GM21423 (cell line): ENCODE data around the gene PRRT1B.

Source experiments
- ATAC-seq: cut with Tn5 transposase; IDR thresholded peaks from one replicate; pipeline ENCODE4 v1.9.1; 2021; ENCODE audit warnings: mild to moderate bottlenecking, moderate library complexity; ENCODE audit not compliant: unreplicated experiment

The PRRT1B gene

DNA sequence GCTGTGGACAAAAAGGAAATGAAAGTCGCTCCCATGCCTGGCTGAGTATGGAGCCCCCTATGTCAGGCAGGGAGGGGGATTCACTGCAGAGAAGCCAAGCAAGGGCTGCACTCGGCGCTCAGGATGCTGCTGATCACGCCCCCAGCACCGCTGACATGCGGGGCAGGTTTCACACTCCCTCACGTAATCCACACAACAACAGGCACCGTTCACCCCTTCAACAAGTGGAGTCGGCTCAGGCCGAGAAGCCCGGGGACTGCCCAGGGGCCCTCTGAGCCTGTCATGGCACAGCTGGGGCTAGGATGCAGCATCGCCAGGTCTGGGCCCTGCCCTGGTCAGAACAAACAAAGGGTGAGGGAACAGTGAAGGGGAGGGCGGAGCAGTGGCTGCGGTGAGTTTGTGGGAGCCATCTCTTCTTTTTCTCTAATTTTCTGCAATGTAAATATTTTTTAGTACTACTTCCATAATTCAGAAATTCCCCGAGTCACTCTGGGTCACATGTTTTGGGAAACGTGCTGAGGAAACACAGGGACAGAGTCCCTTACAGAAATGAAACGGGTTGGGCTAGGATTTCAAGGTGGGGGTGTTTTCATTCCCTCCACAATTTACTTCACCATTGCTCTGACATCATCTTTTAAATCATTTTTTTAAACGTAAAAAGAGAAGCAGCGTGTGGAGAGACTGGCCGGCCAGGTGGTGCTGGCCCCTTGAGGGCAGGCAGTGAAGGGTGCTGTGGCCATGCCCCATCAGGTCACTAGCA, 49.8 kb downstream of the PRRT1B start:
- ATAC-seq, result no peak

DNA sequence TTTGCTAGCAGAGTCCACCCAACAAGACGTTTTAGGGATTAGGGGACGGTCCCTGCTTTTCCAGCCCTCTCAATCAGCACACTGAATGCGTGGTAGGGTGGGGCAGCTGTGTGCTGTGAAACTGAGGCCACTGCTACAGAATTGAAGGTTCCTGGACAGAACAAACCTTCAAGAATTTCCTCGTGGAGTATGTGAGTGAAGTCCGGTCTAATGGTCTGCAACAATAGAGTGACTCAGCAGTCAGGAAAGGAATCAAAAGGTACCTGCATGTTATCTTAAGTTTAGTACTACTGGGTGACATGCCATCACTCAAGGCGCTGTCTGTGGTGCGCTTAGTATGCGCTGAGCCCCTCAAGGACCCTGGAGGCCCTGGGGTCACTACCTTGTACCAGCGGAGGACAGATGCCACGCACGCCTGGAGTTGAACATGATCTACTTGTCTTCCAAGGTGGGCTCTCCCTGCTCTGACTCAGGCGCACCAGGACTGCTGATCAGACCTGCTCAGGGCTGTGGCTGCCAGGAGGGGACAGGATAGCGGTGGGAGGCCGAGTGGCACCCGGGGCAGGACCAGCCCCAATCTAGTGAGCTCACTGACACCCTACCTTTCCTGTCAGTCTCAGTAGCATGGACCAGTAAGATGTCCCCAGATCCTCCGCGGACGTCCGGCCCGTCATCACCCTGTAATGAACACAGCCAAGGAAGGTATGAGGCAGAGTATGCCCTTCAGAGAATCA, 50.5 kb downstream of the PRRT1B start:
- ATAC-seq, result no peak

DNA sequence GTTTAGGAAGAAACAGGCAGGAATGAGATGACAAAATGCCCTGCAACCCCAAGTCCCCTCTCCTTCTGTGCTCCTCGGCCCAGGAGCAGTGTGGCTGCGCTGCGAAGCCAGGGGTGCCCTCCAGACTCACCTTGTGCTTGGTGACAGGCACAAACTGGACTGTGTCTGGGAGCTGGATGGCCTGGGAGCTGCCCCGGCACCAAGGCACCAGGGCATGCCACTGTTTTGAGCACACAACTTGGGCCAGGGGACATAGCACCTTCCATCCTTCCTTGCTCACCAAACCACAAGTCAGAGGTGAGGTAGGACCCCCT, 51.1 kb downstream of the PRRT1B start:
- ATAC-seq, result no peak

DNA sequence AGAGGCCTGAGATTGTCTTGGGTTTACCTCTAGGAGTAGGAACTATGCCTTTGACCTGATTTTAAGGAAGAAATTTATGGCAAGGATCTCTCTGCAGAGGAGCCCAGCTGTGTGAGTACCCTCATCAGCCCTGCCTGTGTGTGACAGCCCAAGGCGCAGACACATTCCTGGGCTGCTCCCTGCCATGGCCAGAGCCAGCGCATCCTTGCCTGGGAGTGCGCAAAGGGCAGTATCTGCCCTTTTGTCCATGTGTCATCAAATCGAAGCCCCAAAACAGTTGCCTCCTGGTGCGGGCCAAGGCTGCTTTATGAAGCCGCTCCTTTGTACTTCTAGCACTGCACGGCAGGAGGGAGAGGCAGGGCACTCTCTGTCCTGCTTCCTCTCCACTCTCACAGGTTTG, 51.9 kb downstream of the PRRT1B start:
- ATAC-seq, result no peak

GRCh38 chr9:131598121-131598520, 52.8 kb downstream of the PRRT1B start:
- ATAC-seq, result no peak

DNA sequence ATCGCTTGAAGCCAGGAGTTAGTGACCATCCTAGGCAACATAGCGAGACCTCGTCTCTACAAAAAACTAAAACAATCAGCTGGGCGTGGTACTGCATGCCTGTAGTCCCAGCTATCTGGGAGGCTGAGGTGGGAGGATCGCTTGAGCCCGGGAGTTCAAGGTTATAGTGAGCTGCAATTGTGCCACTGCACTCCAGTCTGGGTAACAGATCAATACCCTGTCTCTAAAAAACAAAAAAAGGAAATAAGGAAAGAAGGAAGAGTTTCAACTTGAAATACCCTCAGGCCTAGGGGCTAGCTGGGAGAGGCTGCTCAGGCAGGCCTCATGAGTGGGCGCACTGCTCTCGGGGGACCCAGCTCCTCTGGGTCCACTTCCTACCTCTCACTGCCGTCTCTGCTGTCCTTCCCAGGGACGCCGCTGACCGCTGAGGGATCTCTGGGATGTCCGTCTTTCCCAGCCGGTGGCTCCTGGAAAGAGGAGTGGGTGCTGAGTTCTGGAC, 56.4 kb downstream of the PRRT1B start:
- ATAC-seq, result no peak

GRCh38 chr9:131603199-131603598, 57.9 kb downstream of the PRRT1B start:
- ATAC-seq, result no peak

GRCh38 chr9:131603711-131604439, 58.6 kb downstream of the PRRT1B start:
- no peak for ATAC-seq

DNA sequence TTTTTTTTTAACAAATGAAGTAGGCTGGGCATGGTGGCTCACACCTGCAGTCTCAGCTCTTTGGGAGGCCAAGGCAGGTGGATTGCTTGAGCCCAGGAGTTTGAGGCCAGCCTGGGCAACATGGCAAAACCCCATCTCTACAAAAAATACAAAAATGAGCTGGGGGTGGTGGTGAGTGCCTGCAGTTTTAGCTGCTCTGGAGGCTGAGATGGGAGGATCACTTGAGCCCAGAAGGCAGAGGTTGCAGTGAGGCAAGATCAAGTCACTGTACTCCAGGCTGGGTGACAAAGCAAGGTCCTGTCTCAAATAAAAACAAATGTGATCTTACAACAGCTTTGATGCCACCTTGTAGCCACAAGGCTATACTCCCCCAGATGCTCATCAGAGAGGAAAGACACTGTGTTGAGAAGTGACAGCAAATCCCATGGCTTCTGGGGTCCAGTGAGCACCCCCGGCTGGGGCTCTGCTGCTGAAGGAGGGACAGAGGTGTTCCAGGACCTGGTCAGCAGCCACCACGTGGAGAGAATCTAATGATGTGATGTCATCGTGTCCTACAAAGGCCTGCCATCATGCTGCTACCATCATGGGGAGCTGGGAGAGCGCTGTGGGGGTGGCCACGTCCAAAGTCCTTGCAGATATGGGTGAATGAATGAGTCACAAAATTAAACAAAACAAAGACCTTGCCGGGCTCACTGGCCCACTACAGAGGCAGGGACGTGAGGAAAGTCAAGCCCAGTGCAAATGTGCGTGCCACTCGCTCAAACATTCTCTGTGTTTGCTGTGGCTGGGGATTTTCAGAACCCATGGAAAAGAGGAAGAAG, 60.7 kb downstream of the PRRT1B start:
- no peak for ATAC-seq

DNA sequence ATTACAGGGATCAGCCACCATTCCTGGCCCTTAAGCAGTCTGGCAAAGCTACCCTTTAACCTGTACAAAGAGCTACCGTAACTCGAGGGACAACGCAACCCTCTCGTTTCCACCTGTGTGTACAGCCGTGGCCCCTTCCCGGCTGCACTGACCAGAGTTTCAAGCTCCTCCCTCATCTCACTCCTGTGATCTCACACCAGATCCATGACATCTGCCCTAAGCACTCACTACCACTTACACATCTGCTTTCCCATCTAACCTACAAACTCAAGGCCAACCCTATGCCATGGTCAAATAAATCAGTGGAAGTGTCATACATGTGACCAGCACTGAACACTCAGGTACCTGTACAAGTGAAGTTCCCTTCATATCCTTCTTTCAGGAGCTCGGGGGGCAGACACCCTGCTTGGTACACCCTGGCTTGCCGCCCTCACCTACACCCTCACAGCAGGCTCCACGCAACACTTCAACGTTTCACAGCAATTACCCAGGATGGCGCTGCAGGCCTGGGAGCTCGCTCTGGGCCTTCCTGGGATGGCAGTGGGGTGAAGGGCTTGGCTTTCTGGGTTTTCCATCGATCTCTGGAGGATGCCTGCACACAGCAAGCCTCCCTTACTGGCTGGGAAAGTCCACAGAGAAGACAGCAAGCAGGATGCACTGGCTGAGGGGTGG, 61.7 kb downstream of the PRRT1B start:
- no peak for ATAC-seq

GRCh38 chr9:131607591-131607990, 62.3 kb downstream of the PRRT1B start:
- ATAC-seq, result no peak

DNA sequence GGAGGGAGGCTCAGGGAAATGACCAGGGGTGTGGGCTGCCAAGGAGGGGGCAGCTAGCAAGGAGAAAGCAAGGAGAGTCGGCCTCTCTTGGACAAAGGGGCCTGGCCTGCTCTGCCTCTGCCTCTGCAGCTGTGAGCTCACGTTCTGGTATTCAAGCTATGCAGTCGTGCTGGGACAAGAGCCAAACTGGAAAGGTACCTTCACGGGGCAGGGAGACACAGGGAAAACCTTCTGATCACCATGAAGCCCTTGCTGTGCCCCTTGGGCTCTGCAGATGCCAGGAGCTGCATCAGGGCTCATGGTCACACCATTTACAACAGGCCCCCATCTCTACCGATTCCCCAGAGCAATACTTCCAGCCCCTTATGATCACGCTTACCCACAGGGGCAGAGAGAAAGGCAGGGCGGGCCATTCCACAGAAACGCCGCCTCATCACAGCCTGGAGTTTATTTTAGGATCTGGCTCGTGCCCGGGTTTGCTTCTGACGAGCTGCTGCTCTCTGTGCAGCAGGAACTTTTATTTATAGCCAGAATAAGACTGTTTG, 63.2 kb downstream of the PRRT1B start:
- no peak for ATAC-seq
